GM06990 (cell line): ENCODE results near the gene ICE2.

Experiments
- DNase-seq: peaks from one replicate; pipeline ENCODE4 v3.0.0-alpha.2; 2011; ENCODE audit not compliant: insufficient read length; ENCODE audit errors: extremely low read depth
- H3K27me3 ChIP-seq: replicated peaks from 2 replicates; pipeline ENCODE4 v1.6.0; 2011; ENCODE audit warnings: low read length; ENCODE audit not compliant: control insufficient read depth, insufficient read depth
- H3K36me3 ChIP-seq: 2 replicates; pipeline ENCODE4 v1.5.1; 2011; ENCODE audit warnings: low read length; ENCODE audit not compliant: control insufficient read depth, insufficient read depth
- H3K4me3 ChIP-seq: replicated peaks from 2 replicates; pipeline ENCODE4 v1.5.1; 2011; ENCODE audit warnings: low read depth, mild to moderate bottlenecking, control low read depth, low read length
- CTCF ChIP-seq: IDR thresholded peaks from 2 replicates; pipeline ENCODE4 v1.5.1; 2011; ENCODE audit warnings: low read length, control low read depth, mild to moderate bottlenecking, inconsistent platforms; ENCODE audit not compliant: insufficient read depth, poor library complexity, severe bottlenecking

The ICE2 gene

GRCh38 chr15:60514261-60514881 is 35.4 kb upstream of the ICE2 start:
- Histone ChIP-seq H3K27me3 (no peaks in the 10 kb centered on the region), H3K4me3 (no peak overlapping the region), H3K36me3 (peaks cover 13% of the 10 kb centered on the region)
- TF ChIP-seq CTCF: no peak
- DNase-seq: no peak

- Histone ChIP-seq H3K4me3 (no peak overlapping the region), H3K36me3 (peaks cover 12% of the 10 kb centered on the region), H3K27me3 (no peaks in the 10 kb centered on the region)
- no peak for DNase-seq
- no peak for TF ChIP-seq CTCF
Observed at GRCh38 chr15:60513676-60514075, 34.7 kb upstream of the ICE2 start.

- TF ChIP-seq CTCF: no peak
- H3K27me3 ChIP-seq: no peaks in the 10 kb centered on the region
- H3K4me3 ChIP-seq: no peak overlapping the region
- DNase-seq: no peak
- H3K36me3 ChIP-seq: peaks cover 9% of the 10 kb centered on the region
Observed at GRCh38 chr15:60512937-60513336, 34.0 kb upstream of the ICE2 start.

GRCh38 chr15:60511351-60512031 is 32.5 kb upstream of the ICE2 start:
- no peak for DNase-seq
- TF ChIP-seq CTCF: no peak
- Histone ChIP-seq H3K27me3 (no peaks in the 10 kb centered on the region), H3K4me3 (no peak overlapping the region), H3K36me3 (peaks cover 9% of the 10 kb centered on the region)

- no peak overlapping the region for H3K4me3 ChIP-seq
- no peak for DNase-seq
- H3K27me3 ChIP-seq: no peaks in the 10 kb centered on the region
- peaks cover 9% of the 10 kb centered on the region for H3K36me3 ChIP-seq
- TF ChIP-seq CTCF: no peak
Observed at GRCh38 chr15:60510006-60510405, 31.1 kb upstream of the ICE2 start.
